B cell (primary cell): ENCODE data around the gene LRCOL1. TPM values are rescaled to one million over a fixed set of nuclear protein-coding genes. Genes with fewer than 3 reads are reported as not detected.

Source experiments
- ATAC-seq: fragments of 200-7000 bp; cut with Tn5 transposase; one replicate; pipeline ENCODE4 v1.10.0; 2021; ENCODE audit warnings: low read depth, mild to moderate bottlenecking, moderate number of reproducible peaks, moderate library complexity
- CTCF ChIA-PET: fragments of 350-600 bp; sonication (Branson Sonifier 250); formaldehyde crosslinking; loops from one replicate; lab custom pipeline; 2021; ENCODE audit warnings: antibody characterized with exemption, inconsistent platforms; lab: Charles Lee
- POLR2A ChIA-PET: fragments of 350-600 bp; sonication (Branson Sonifier 250); formaldehyde crosslinking; loops from one replicate; lab custom pipeline; 2021; ENCODE audit warnings: antibody characterized with exemption; lab: Charles Lee
- DNase-seq: peaks from one replicate; pipeline ENCODE4 v3.0.0; 2013
- H2AFZ ChIP-seq: 2 replicates; pipeline ENCODE4 v1.6.1; 2012; ENCODE audit warnings: mild to moderate bottlenecking, low read depth, low read length; ENCODE audit not compliant: insufficient read depth, poor library complexity, severe bottlenecking
- H3K27ac ChIP-seq, 2 donors: 1 replicate in 1 of 2; 2 replicates in 1 of 2; pipeline ENCODE4 v1.5.1; 2012 to 2013; ENCODE audit warnings: low read length in 2 of 2, mild to moderate bottlenecking in 2 of 2, moderate library complexity in 1 of 2
- H3K27me3 ChIP-seq, 4 experiments: fragments of 200-600 bp in 1 of 4; sonication (generic) in 1 of 4; replicated peaks in 1 of 4; 1 replicate in 2 of 4; 2 replicates in 2 of 4; pipeline versions ENCODE4 v1.6.1 to v1.7.0; 2013 to 2016; ENCODE audit warnings: low read length in 3 of 4, mild to moderate bottlenecking in 2 of 4, mixed read lengths in 1 of 4, moderate library complexity in 1 of 4; ENCODE audit not compliant: insufficient read depth in 4 of 4, control insufficient read depth in 3 of 4; ENCODE audit errors: control extremely low read depth in 1 of 4
- H3K36me3 ChIP-seq, 2 experiments: replicated peaks in 1 of 2; 1 replicate in 1 of 2; 2 replicates in 1 of 2; pipeline versions ENCODE4 v1.6.1 to v1.7.1; 2013; ENCODE audit warnings: low read length in 1 of 2; ENCODE audit not compliant: insufficient read depth in 2 of 2, control insufficient read depth in 1 of 2; ENCODE audit errors: control extremely low read depth in 1 of 2, extremely low read depth in 1 of 2
- H3K4me1 ChIP-seq, 2 donors: fragments of 200-600 bp in 1 of 2; sonication (generic) in 1 of 2; 1 replicate in 1 of 2; 2 replicates in 1 of 2; pipeline versions ENCODE4 v1.5.1 to v1.6.1; 2013 to 2017; ENCODE audit warnings: low read length in 2 of 2; ENCODE audit not compliant: control insufficient read depth in 2 of 2, insufficient read depth in 2 of 2
- H3K4me2 ChIP-seq: replicated peaks from 2 replicates; pipeline ENCODE3; 2012; ENCODE audit warnings: mild to moderate bottlenecking, low read depth, low read length; ENCODE audit not compliant: poor library complexity, severe bottlenecking
- H3K4me3 ChIP-seq, 5 experiments: fragments of 200-600 bp in 1 of 5; sonication (generic) in 1 of 5; 1 replicate in 3 of 5; 2 replicates in 2 of 5; pipeline versions ENCODE4 v1.5.1 to v1.7.0; 2011 to 2016; ENCODE audit warnings: low read length in 4 of 5, mild to moderate bottlenecking in 4 of 5, low read depth in 2 of 5, control low read depth in 1 of 5, moderate library complexity in 1 of 5; ENCODE audit not compliant: insufficient read depth in 1 of 5; ENCODE audit errors: control extremely low read depth in 1 of 5, extremely low read depth in 1 of 5
- H3K79me2 ChIP-seq: fragments of 200-600 bp; sonication (generic); one replicate; pipeline ENCODE4 v1.6.0; 2016; ENCODE audit warnings: low read length; ENCODE audit not compliant: control insufficient read depth, insufficient read depth
- H3K9ac ChIP-seq: fragments of 200-600 bp; sonication (generic); 2 replicates; pipeline ENCODE4 v1.6.1; 2017; ENCODE audit warnings: mild to moderate bottlenecking, low read length, moderate library complexity
- H3K9me3 ChIP-seq, 3 donors: one replicate each; pipeline versions ENCODE4 v1.6.1 to v1.7.1; 2013; ENCODE audit warnings: low read length in 2 of 3; ENCODE audit not compliant: control insufficient read depth in 2 of 3, insufficient read depth in 1 of 3; ENCODE audit errors: control extremely low read depth in 1 of 3
- H4K20me1 ChIP-seq: 2 replicates; pipeline ENCODE4 v1.6.0; 2012; ENCODE audit warnings: mild to moderate bottlenecking, low read length; ENCODE audit not compliant: insufficient read depth, control insufficient read depth, poor library complexity, severe bottlenecking
- H3K27ac Mint-ChIP-seq: one replicate; pipeline ENCODE4 v1.8.0; 2021; ENCODE audit warnings: mixed read lengths
- H3K27me3 Mint-ChIP-seq: one replicate; pipeline ENCODE4 v1.8.0; 2021; ENCODE audit warnings: mixed read lengths
- H3K4me1 Mint-ChIP-seq: one replicate; pipeline ENCODE4 v1.8.0; 2021; ENCODE audit warnings: mixed read lengths
- H3K4me3 Mint-ChIP-seq: one replicate; pipeline ENCODE4 v1.8.0; 2021; ENCODE audit warnings: mixed read lengths
- H3K9me3 Mint-ChIP-seq: one replicate; pipeline ENCODE4 v1.8.0; 2022; ENCODE audit warnings: mixed read lengths; ENCODE audit not compliant: insufficient read depth
- CTCF ChIP-seq: fragments of 200-600 bp; IDR thresholded peaks from one replicate; pipeline ENCODE4 v1.8.0; 2022; ENCODE audit warnings: antibody characterized with exemption, mild to moderate bottlenecking
- EZH2 ChIP-seq: IDR thresholded peaks from 2 replicates; pipeline ENCODE4 v1.6.1; 2012; ENCODE audit warnings: borderline replicate concordance, low read depth, mild to moderate bottlenecking, moderate library complexity, low read length; ENCODE audit not compliant: insufficient read depth, poor library complexity, severe bottlenecking
- WGBS: methylation state at CpG from one replicate; pipeline ENCODE4 v1.1.5; 2013; ENCODE audit warnings: missing lambda C conversion rate; ENCODE audit not compliant: insufficient coverage; 5-methylcytosine and 5-hydroxymethylcytosine counted together
- intact Hi-C: fragments of 100-400 bp; cut with micrococcal nuclease; formaldehyde crosslinking; loops from one replicate; pipeline ENCODE4 v1.10.0; 2022
- polyA plus RNA-seq: library from polyadenylated mRNA; depleted of rRNA; stranded (reverse); fragments of >200 nt; gene quantifications from 2 replicates; pipeline ENCODE4 v1.2.3, GENCODE V29; 2012
- total RNA-seq, 2 donors: library from RNA; stranded (reverse); fragments of 120-200 nt in 1 of 2; gene quantifications; 1 replicate in 1 of 2; 2 replicates in 1 of 2; pipeline versions ENCODE4 v1.2.3 to v1.2.4, GENCODE V29; 2013 to 2022

LRCOL1 gene
- total and polyA plus RNA-seq, 2 donors (not counting 1 experiment from before 2014, with no cell fraction given): not detected

GRCh38 chr12:132648616-132649225, 38.3 kb upstream of the LRCOL1 start:
- Histone ChIP-seq H3K9me3 (no peaks in the 10 kb centered on the region), H3K4me3 (no peak overlapping the region), H3K79me2 (no peaks in the 10 kb centered on the region), H2AFZ (no peak overlapping the region), H3K4me2 (no peak overlapping the region), H3K27me3 (no peaks in the 10 kb centered on the region), H4K20me1 (no peaks in the 10 kb centered on the region), H3K9ac (no peak overlapping the region), H3K36me3 (peaks cover 0 to 6% of the 10 kb centered on the region in 2 experiments), H3K27ac (no peak overlapping the region), H3K4me1 (no peaks in the 10 kb centered on the region)
- TF ChIP-seq CTCF (no peak), EZH2 (no peak)
- WGBS: 96% methylated on average over 21 of the region's 24 CpGs
- intact Hi-C loops: no loop called here
- ATAC-seq: no peak
- no peaks in the 10 kb centered on the region for H3K27me3 Mint-ChIP-seq
- ChIA-PET CTCF (no interaction called here), POLR2A (no interaction called here)
- H3K27ac Mint-ChIP-seq: no peak overlapping the region
- H3K4me1 Mint-ChIP-seq: no peaks in the 10 kb centered on the region
- H3K4me3 Mint-ChIP-seq: no peak overlapping the region
- no peak for DNase-seq
- H3K9me3 Mint-ChIP-seq: no peaks in the 10 kb centered on the region

- POLR2A ChIA-PET: no interaction called here
- WGBS: 95% methylated on average over 9 of the region's 10 CpGs
- intact Hi-C loops: no loop called here
Observed at GRCh38 chr12:132647858-132648257, 37.5 kb upstream of the LRCOL1 start.

More at GRCh38 chr12:132647858-132648257, 37.5 kb upstream of the LRCOL1 start:
- ATAC-seq: no peak
- Histone ChIP-seq H3K79me2 (no peaks in the 10 kb centered on the region), H3K27ac (no peak overlapping the region), H3K9ac (no peak overlapping the region), H3K4me3 (no peak overlapping the region), H2AFZ (no peak overlapping the region), H3K9me3 (no peaks in the 10 kb centered on the region), H3K36me3 (peaks cover 0 to 6% of the 10 kb centered on the region in 2 experiments), H3K27me3 (no peaks in the 10 kb centered on the region), H4K20me1 (no peaks in the 10 kb centered on the region), H3K4me2 (no peak overlapping the region), H3K4me1 (no peaks in the 10 kb centered on the region)
- no peak for DNase-seq
- Mint-ChIP-seq H3K4me3 (no peak overlapping the region), H3K27ac (no peak overlapping the region), H3K27me3 (no peaks in the 10 kb centered on the region), H3K4me1 (no peaks in the 10 kb centered on the region), H3K9me3 (no peaks in the 10 kb centered on the region)
- TF ChIP-seq EZH2: no peak
- TF ChIP-seq CTCF: no peak
- CTCF ChIA-PET: no interaction called here
